ENCODE results near the gene UBE2E1. TPM values are rescaled to one million over a fixed set of nuclear protein-coding genes. Genes with fewer than 3 reads are reported as not detected.

UBE2E1 gene
- total and polyA plus RNA-seq, 7 experiments from 2014 or later = 5.2 to 80.0 (median 65.8) TPM

DNA sequence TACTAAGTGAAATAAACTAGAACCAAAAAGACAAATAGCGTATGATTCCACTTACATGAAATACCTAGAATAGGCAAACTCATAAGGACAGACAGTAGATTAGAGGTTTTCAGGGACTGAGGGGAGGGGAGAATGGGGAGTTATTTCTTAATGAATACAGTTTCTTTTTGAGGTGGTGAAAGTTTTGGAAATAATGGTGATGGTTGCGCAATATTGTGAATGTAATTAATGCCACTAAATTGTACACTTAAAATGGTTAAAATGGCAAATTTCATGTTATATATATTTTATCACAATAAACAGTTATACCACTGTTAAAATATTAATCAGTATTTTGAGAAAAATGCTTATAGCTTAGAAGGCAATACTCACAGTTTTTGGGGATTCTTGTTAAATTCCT lies 11.0 kb downstream of the UBE2E1 start:
- Mint-ChIP-seq H3K4me3 (no peak overlapping the region), H3K4me1 (peaks cover 34 to 82% (median 56%) of the 10 kb centered on the region in 7 donors), H3K9me3 (no peaks in the 10 kb centered on the region), H3K36me3 (peaks cover 7 to 29% (median 15%) of the 10 kb centered on the region in 5 donors), H3K27ac (no peak overlapping the region), H3K27me3 (no peaks in the 10 kb centered on the region)
- ATAC-seq (no peak), DNase-seq (no peak)
- ChIA-PET POLR2A (interaction anchor here (0.6 kb wide), 1 partner anchor 501 kb away, joined by 3 read pairs; no protein-coding TSS in a partner anchor), CTCF (no interaction called here)
- intact Hi-C loops (cut with micrococcal nuclease) = no loop called here
- Histone ChIP-seq H3K27ac (ENCODE audit: low read depth, low read length) (no peak overlapping the region), H3K36me3 (ENCODE audit: control insufficient read depth in 2 of 3, insufficient read depth in 3 of 3, low read length in 3 of 3) (peaks cover 0 to 3% (median 0%) of the 10 kb centered on the region in 3 experiments), H3K4me3 (ENCODE audit: low read length) (no peak overlapping the region), H3K9me3 (ENCODE audit: control insufficient read depth in 2 of 3, low read length in 3 of 3) (no peaks in the 10 kb centered on the region), H3K27me3 (ENCODE audit: control insufficient read depth in 2 of 2, insufficient read depth in 2 of 2, low read length in 2 of 2) (no peaks in the 10 kb centered on the region), H3K4me1 (ENCODE audit: control insufficient read depth in 2 of 2, insufficient read depth in 2 of 2, low read length in 2 of 2) (peaks cover 0 to 3% of the 10 kb centered on the region in 2 donors)

DNA sequence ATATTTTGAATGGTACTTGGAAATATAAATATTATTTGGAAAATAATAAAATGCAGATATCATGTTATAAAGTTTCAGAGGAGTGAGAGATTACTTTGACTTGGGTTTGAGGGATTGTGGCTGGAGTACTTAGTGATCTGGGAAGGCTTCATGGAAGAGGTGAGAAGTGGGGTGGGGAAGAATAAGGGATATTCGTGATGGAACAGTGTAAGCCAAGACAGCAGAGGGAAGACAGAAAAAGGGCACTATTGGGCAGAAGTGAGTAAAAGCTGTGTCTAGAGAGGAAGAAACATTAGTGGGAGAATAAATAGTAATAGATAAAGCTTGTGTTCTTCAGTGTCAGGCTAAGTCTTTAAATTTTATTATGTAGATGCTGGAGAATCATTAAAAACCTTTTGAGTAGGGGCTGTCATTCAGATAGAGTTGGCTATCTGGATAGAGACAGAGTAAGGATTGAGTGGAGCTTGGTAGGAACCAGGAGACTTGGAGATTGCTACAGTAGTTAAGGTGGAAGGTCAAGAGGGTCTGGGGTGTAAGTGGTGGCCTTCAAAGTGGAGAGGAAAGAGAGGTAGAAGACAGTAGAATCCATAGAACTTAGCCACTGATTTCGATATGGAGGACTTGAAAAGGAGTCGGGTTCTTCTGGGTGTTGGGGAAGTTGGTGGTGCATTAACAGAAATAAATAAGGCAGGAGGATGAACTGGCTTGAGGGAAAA lies 11.9 kb downstream of the UBE2E1 start:
- Histone ChIP-seq H3K9me3 (ENCODE audit: control insufficient read depth in 2 of 3, low read length in 3 of 3) (no peaks in the 10 kb centered on the region), H3K27me3 (ENCODE audit: control insufficient read depth in 2 of 2, insufficient read depth in 2 of 2, low read length in 2 of 2) (no peaks in the 10 kb centered on the region), H3K27ac (ENCODE audit: low read depth, low read length) (no peak overlapping the region), H3K4me1 (ENCODE audit: control insufficient read depth in 2 of 2, insufficient read depth in 2 of 2, low read length in 2 of 2) (no peaks in the 10 kb centered on the region), H3K36me3 (ENCODE audit: control insufficient read depth in 2 of 3, insufficient read depth in 3 of 3, low read length in 3 of 3) (peaks cover 0 to 3% (median 0%) of the 10 kb centered on the region in 3 experiments), H3K4me3 (ENCODE audit: low read length) (no peak overlapping the region)
- peak overlapping the region in 1 of 9 donors; percentile 44 for H3K27ac Mint-ChIP-seq
- no peak for DNase-seq
- H3K36me3 Mint-ChIP-seq = peaks cover 7 to 26% (median 13%) of the 10 kb centered on the region in 5 donors
- no peaks in the 10 kb centered on the region for H3K27me3 Mint-ChIP-seq
- ChIA-PET CTCF (no interaction called here), POLR2A (interaction anchor here (0.6 to 1.1 kb wide), 3 partner anchors 12 to 502 kb away, joined by 3 read pairs; no protein-coding TSS in a partner anchor)
- peaks cover 27 to 82% (median 51%) of the 10 kb centered on the region in 7 donors for H3K4me1 Mint-ChIP-seq
- peak overlapping the region in 2 of 10 donors; percentile 3 for H3K4me3 Mint-ChIP-seq
- H3K9me3 Mint-ChIP-seq = no peaks in the 10 kb centered on the region
- intact Hi-C loops (cut with micrococcal nuclease) = no loop called here
- ATAC-seq = no peak

GRCh38 chr3:23819599-23820360 lies 14.0 kb downstream of the UBE2E1 start:
- no peak overlapping the region for H3K4me3 Mint-ChIP-seq
- Histone ChIP-seq H3K9me3 (ENCODE audit: control insufficient read depth in 2 of 3, low read length in 3 of 3) (no peaks in the 10 kb centered on the region), H3K36me3 (ENCODE audit: control insufficient read depth in 2 of 3, insufficient read depth in 3 of 3, low read length in 3 of 3) (peaks cover 0 to 3% (median 0%) of the 10 kb centered on the region in 3 experiments), H3K4me3 (ENCODE audit: low read length) (no peak overlapping the region), H3K27ac (ENCODE audit: low read depth, low read length) (no peak overlapping the region), H3K4me1 (ENCODE audit: control insufficient read depth in 2 of 2, insufficient read depth in 2 of 2, low read length in 2 of 2) (no peaks in the 10 kb centered on the region), H3K27me3 (ENCODE audit: control insufficient read depth in 2 of 2, insufficient read depth in 2 of 2, low read length in 2 of 2) (no peaks in the 10 kb centered on the region)
- ChIA-PET POLR2A (no interaction called here), CTCF (interaction anchor here (0.6 kb wide), 1 partner anchor 52 kb away, joined by 5 read pairs; no protein-coding TSS in a partner anchor)
- peaks cover 7 to 22% (median 13%) of the 10 kb centered on the region in 5 donors for H3K36me3 Mint-ChIP-seq
- intact Hi-C loops (cut with micrococcal nuclease) = no loop called here
- H3K9me3 Mint-ChIP-seq = no peaks in the 10 kb centered on the region
- no peak for DNase-seq
- peak; percentile 38 for ATAC-seq
- peaks cover 29 to 90% (median 59%) of the 10 kb centered on the region in 7 donors for H3K4me1 Mint-ChIP-seq
- H3K27ac Mint-ChIP-seq = no peak overlapping the region
- no peaks in the 10 kb centered on the region for H3K27me3 Mint-ChIP-seq

DNA sequence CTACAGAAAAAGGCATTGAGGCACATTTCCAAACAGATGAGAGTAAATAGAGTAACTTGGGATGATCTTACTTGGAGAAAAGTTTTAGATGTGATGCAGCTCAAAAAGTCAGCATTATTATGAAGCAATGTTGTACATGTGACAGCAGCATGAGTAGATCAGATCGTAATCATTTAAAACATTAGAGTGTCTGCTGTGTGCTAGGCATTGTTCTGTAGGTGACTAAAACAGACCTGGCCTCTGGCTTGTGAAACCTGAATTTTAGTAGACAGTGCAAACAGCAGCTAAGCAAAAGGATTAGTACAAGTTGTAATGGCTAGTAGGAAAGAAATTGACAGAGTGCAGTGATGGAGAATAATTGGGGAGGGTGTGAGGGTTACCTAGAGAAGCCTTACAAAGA lies 15.1 kb downstream of the UBE2E1 start:
- no peaks in the 10 kb centered on the region for H3K27me3 Mint-ChIP-seq
- Histone ChIP-seq H3K27ac (ENCODE audit: low read depth, low read length) (no peak overlapping the region), H3K36me3 (ENCODE audit: control insufficient read depth in 2 of 3, insufficient read depth in 3 of 3, low read length in 3 of 3) (peaks cover 0 to 3% (median 0%) of the 10 kb centered on the region in 3 experiments), H3K4me1 (ENCODE audit: control insufficient read depth in 2 of 2, insufficient read depth in 2 of 2, low read length in 2 of 2) (no peaks in the 10 kb centered on the region), H3K9me3 (ENCODE audit: control insufficient read depth in 2 of 3, low read length in 3 of 3) (no peaks in the 10 kb centered on the region), H3K27me3 (ENCODE audit: control insufficient read depth in 2 of 2, insufficient read depth in 2 of 2, low read length in 2 of 2) (no peaks in the 10 kb centered on the region), H3K4me3 (ENCODE audit: low read length) (no peak overlapping the region)
- ChIA-PET CTCF (no interaction called here), POLR2A (no interaction called here)
- peak overlapping the region in 2 of 9 donors; percentile 19 to 24 for H3K27ac Mint-ChIP-seq
- H3K36me3 Mint-ChIP-seq = peaks cover 8 to 23% (median 13%) of the 10 kb centered on the region in 5 donors
- peaks cover 27 to 88% (median 56%) of the 10 kb centered on the region in 7 donors for H3K4me1 Mint-ChIP-seq
- no peaks in the 10 kb centered on the region for H3K9me3 Mint-ChIP-seq
- intact Hi-C loops (cut with micrococcal nuclease) = no loop called here
- H3K4me3 Mint-ChIP-seq = no peak overlapping the region
- DNase-seq (no peak), ATAC-seq (no peak)

DNA sequence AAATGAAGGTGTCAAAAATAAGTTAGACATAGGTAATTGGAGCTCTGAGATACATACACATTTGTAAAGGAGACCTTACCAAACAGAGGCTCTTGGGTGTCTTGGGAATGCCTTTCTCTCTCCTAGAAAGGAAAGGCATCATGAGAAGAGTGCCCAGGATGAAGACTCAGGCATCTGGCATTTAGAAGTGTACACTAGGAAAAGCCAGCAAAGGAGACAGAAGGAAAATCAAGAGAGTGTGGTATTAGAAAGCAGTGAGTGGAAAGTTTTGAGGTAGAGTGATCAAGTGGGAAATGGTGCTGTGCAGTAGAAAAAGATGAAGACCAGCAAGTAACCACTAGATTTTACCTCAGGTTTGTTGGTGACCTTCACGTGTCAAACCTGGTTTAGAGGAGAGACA lies 16.1 kb downstream of the UBE2E1 start:
- Histone ChIP-seq H3K4me3 (ENCODE audit: low read length) (no peak overlapping the region), H3K27ac (ENCODE audit: low read depth, low read length) (no peak overlapping the region), H3K36me3 (ENCODE audit: control insufficient read depth in 2 of 3, insufficient read depth in 3 of 3, low read length in 3 of 3) (peaks cover 0 to 3% (median 0%) of the 10 kb centered on the region in 3 experiments), H3K27me3 (ENCODE audit: control insufficient read depth in 2 of 2, insufficient read depth in 2 of 2, low read length in 2 of 2) (no peaks in the 10 kb centered on the region), H3K9me3 (ENCODE audit: control insufficient read depth in 2 of 3, low read length in 3 of 3) (no peaks in the 10 kb centered on the region), H3K4me1 (ENCODE audit: control insufficient read depth in 2 of 2, insufficient read depth in 2 of 2, low read length in 2 of 2) (no peaks in the 10 kb centered on the region)
- Mint-ChIP-seq H3K36me3 (peaks cover 8 to 23% (median 13%) of the 10 kb centered on the region in 5 donors), H3K27me3 (no peaks in the 10 kb centered on the region), H3K9me3 (no peaks in the 10 kb centered on the region), H3K4me3 (peak overlapping the region in 1 of 10 donors; percentile 1), H3K4me1 (peaks cover 31 to 90% (median 63%) of the 10 kb centered on the region in 7 donors), H3K27ac (peak overlapping the region in 5 of 9 donors; percentile 19 to 72 (median 34))
- intact Hi-C loops (cut with micrococcal nuclease) = no loop called here
- ATAC-seq (no peak), DNase-seq (no peak)
- POLR2A ChIA-PET = no interaction called here
- CTCF ChIA-PET = no interaction called here

GRCh38 chr3:23822559-23822958 lies 16.8 kb downstream of the UBE2E1 start:
- Mint-ChIP-seq H3K4me1 (peaks cover 31 to 91% (median 61%) of the 10 kb centered on the region in 7 donors), H3K4me3 (no peak overlapping the region), H3K36me3 (peaks cover 5 to 21% (median 13%) of the 10 kb centered on the region in 5 donors), H3K9me3 (no peaks in the 10 kb centered on the region), H3K27ac (no peak overlapping the region), H3K27me3 (no peaks in the 10 kb centered on the region)
- Histone ChIP-seq H3K4me3 (ENCODE audit: low read length) (no peak overlapping the region), H3K9me3 (ENCODE audit: control insufficient read depth in 2 of 3, low read length in 3 of 3) (no peaks in the 10 kb centered on the region), H3K27me3 (ENCODE audit: control insufficient read depth in 2 of 2, insufficient read depth in 2 of 2, low read length in 2 of 2) (no peaks in the 10 kb centered on the region), H3K27ac (ENCODE audit: low read depth, low read length) (no peak overlapping the region), H3K36me3 (ENCODE audit: control insufficient read depth in 2 of 3, insufficient read depth in 3 of 3, low read length in 3 of 3) (peaks cover 0 to 3% (median 0%) of the 10 kb centered on the region in 3 experiments), H3K4me1 (ENCODE audit: control insufficient read depth in 2 of 2, insufficient read depth in 2 of 2, low read length in 2 of 2) (no peaks in the 10 kb centered on the region)
- ATAC-seq = no peak
- ChIA-PET POLR2A (no interaction called here), CTCF (no interaction called here)
- no peak for DNase-seq
- intact Hi-C loops (cut with micrococcal nuclease) = no loop called here

All from naive thymus-derived CD4-positive, alpha-beta T cell (primary cell).